ENCODE data around the gene INPP5D.

Gene INPP5D

DNA sequence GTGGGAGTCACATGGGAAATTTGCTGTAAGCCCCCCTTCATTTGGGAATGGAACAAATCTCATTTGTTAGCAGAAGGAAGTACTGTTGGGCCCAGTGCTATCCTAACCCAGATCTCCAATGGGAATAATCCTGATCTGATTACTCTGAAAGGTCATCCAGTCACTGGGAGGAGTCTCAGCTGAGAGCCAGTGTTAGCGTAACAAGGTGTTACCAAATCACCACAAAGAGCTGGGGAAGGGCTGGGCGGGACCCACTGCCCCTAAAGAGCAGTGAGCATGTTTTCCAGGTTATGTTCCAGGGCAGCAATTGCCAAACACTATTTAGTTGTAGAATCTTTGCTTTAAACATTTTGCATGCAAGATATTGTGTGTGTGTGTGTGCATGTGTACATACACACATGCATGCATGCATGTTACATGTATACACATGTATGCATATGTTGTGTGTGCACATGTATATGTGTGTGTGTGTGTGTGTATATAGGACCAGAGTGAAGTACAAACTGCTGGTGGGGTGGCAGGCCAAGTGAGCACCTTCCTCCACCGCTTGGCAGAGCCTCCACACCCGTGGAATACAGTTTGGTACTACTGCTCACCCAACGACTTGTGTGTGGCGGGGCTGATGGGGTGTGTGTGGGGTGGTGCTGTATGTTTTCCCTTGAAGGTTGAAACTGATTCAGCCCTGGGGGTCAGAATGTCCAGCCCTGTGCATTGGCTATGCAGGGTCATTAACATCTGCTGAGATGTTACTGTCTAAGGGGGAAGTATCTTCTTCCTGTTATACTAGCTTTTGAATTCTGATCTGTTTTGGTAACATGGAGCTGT is 15.2 kb downstream of the INPP5D start:
- DNase-seq (ENCODE audit: low read depth in 2 of 2) = no peak

DNA sequence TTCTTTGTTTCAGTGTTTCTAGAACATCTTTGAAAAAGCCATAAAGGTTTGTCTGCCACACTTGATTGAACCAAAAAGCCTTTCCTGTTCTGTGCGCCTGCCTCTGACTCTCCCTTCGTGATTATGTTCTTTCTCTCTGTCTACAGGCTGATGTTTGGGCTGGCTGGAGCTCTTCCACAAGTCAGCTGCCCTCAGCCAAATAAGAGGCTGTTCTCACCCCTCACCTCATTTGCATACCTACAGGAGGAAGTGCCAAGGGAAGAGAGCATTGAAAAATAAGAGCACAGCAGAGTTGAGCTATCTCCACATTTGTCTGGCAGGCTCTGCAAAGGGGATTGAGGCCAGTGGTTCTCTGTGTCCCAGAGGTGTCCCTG is 15.8 kb downstream of the INPP5D start:
- no peak for DNase-seq (ENCODE audit: low read depth in 2 of 2)

DNA sequence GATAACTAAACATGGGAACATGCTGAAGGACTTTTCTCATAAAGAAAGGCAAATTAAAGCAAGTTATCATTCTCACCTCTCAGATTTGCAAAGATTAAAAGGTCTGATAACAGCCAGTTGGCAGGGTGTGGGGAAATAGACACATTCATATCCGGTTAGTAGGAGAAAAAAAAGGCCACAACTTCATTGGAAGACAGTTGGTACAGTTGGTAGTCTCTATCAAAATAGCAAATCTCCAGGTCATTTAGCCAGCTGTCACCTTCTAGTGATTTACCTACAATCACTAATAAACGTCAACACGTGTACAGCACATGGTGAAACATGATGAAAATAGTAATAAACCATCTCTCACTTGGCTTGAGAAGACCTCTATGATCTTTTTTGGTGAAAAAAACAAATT is 16.6 kb downstream of the INPP5D start:
- DNase-seq (ENCODE audit: low read depth in 2 of 2) = no peak

DNA sequence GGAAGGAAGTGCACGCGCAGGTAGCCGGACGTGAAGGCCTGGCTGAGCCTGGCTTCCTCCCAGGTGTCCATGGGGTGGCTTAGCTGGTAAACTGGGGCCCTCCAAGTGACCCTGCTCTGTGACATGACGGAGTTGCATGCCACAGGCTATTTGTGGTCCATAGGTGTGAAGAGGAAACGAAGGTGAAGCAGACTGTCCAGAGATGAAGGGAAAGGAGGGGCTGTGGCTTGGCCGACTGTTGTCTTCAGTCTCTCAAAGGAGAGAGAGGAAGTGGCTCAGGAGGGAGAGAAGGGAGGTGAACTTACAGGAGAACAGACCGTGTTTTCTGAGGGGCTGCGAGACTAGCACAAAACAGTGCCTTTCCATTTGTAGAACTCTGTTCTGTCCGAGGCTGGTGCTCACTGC is 19.3 kb downstream of the INPP5D start:
- DNase-seq (ENCODE audit: low read depth in 2 of 2) = no peak

DNA sequence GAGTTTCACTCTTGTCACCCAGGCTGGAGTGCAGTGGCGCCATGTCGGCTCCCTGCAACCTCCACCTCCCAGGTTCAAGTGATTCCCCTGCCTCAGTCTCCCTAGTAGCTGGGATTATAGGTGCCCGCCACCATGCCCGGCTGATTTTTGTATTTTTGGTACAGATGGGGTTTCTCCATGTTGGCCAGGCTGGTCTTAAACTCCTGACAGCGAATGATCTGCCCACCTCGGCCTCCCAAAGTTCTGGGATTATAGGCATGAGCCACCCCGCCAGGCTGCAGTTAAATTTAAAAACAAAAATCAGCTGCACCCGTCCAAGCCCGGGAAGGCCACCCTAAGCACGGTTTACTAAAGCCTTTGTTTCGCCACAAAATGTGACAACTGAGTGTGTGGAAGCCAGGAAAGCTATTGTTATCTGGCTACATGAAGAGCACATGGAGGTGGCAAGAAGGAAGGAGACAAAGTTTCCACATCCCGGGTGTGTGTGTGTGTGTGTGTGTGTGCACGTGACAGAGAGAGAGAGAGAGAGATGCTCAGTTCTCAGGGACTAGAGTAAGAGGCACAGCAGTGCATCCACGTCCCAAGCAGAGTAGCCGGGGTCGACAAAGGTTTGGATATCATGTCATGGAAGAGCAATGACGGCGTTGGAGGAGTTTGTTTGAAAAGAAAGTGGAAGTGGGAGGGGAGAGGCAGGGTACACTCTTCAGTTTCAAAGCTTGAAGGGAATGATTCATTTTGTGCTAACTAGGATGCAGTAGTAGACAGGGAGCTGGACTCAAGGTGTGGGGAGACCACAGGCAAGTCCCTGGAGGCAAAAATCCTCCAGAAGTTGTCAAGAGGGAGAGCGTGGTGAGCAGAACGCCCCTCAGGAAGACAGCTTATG is 20.1 kb downstream of the INPP5D start:
- no peak for DNase-seq (ENCODE audit: low read depth in 2 of 2)

DNA sequence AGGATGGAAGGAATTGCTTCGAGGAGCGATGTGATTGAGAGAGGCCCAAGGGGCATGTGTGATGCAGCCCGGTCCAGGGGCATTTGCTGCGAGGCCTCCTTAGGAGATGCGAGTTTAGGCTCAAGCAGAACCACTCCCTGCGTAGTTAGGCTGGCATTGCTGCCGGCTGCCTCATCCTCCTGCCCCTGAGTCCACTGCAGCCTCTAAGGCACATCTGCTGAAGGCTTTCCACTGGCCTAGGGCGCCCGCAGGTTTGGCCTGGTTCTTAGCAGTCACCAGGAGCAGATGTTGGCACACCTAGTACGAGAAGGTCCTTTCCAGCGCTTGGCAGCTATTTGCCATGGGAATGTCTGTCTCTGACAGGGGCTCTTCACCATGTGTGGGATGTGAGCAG is 20.7 kb downstream of the INPP5D start:
- DNase-seq (ENCODE audit: low read depth in 2 of 2) = no peak

GRCh38 chr2:233081232-233081730 is 21.1 kb downstream of the INPP5D start:
- no peak for DNase-seq (ENCODE audit: low read depth in 2 of 2)

DNA sequence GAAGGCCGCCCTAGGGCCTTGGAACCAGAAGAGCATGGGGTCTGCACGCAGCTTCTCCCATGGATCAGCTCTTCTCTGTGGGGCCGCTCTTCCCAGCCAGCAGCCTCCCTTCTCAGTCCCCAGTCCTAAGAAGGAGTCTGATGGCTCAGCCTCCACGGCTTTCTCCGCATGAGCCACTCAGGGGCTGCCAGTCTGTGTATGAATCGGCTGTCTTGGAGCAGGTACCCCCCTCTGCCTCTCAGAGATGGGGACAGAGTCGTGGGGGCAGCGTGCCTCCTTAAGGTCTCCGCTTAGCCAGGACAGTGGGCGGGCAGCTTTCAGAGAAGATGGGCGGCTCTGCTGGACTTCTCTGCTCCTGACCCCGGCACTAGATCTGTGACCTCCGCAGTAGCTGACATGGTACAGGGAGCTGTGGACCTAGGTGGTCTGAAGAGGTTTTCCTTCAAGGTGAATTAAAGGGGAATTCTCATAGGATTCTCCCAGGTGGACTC is 21.6 kb downstream of the INPP5D start:
- DNase-seq (ENCODE audit: low read depth in 2 of 2) = no peak

- no peak for DNase-seq (ENCODE audit: low read depth in 2 of 2)
Observed at GRCh38 chr2:233082222-233082930, 22.2 kb downstream of the INPP5D start.

GRCh38 chr2:233082931-233083755 is 23.0 kb downstream of the INPP5D start:
- DNase-seq (ENCODE audit: low read depth in 2 of 2) = no peak

DNA sequence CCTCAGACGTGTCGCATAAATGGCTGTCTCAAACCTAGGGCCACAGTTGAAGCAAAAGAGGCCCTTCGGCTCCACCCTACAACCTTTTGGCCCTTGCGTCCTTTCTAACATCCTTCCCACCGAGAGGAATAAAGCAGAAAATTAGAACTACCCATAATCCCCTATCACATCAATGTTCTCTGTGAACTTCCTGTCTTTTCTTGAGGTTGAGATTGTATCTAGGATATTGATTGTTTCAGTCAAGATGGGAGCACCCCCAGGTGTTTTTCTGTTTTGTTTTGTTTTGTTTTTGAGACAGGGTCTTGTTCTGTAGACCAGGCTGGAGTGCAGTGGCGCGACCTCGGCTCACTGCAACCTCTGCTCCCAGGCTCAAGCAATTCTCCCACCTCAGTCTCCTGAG is 23.6 kb downstream of the INPP5D start:
- DNase-seq (ENCODE audit: low read depth in 2 of 2) = no peak

- no peak for DNase-seq (ENCODE audit: low read depth in 2 of 2)
Observed at GRCh38 chr2:233084488-233084887, 24.3 kb downstream of the INPP5D start.

GRCh38 chr2:233085037-233085838 is 25.1 kb downstream of the INPP5D start:
- DNase-seq (ENCODE audit: low read depth in 2 of 2) = no peak

- no peak for DNase-seq (ENCODE audit: low read depth in 2 of 2)
Observed at GRCh38 chr2:233085839-233086150, 25.7 kb downstream of the INPP5D start.

GRCh38 chr2:233087713-233088112 is 27.6 kb downstream of the INPP5D start:
- no peak for DNase-seq (ENCODE audit: low read depth in 2 of 2)

- DNase-seq (ENCODE audit: low read depth in 2 of 2) = no peak
Observed at GRCh38 chr2:233088972-233089345, 28.8 kb downstream of the INPP5D start.

DNA sequence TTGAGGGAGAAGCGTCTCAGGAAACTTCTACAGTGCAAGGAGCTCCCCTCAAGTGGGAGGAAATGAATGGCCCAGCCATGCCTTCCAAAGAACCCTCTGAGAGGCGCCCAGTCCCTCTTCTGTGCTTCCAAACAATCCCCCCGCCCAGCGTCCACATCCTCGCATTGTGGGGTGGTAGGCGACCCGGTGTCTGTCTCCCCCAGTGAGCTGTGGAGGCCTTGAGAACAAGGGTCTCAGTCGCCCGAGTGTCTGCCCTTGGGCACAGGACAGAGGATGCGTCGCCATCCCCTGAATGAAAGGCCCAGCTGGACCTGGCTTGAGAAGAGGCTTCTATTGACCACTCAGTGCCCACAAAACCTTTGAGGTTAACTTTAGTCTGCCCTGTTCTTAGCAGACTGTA is 29.7 kb downstream of the INPP5D start:
- DNase-seq (ENCODE audit: low read depth in 2 of 2) = no peak

GRCh38 chr2:233090879-233091278 is 30.7 kb downstream of the INPP5D start:
- DNase-seq (ENCODE audit: low read depth in 2 of 2) = no peak

DNA sequence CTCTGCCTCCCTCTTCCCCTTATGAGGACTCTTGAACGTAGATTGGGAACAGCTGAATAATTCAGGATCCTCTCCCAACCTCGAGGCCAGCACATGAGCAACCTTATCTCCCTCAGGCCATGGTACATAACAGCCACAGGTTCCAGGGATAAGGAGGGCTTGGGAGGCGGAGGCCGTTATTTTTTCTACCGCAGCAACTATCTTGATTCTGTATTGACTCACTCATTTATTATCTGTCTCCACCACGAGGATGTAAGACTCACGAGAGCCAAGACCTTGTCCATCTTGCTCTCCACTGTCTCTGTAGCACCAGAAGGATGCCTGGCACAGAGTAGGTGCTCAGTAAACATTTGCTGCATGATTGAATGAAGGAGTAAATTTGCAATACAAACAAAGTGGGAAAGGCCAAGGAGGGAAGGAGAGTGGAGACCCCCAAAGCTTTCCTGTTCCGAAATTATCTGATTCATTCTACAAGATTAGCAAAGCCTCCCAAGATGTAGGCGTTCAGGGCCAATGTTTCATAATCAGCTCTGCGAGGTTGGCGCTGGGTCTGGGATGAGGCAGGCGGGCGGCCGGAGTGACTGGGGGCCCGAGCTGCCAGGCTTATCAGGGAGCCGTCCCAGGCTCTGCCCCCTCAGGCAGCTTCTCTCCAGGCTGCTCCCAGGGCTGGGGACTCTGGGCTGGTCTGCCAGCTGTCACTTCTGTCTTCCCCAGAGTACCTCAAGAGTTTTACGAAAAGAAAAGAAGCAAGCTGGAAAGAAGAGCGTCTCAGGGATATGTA is 31.6 kb downstream of the INPP5D start:
- DNase-seq (ENCODE audit: low read depth in 2 of 2) = no peak

Measured in stimulated activated CD8-positive, alpha-beta memory T cell treated with anti-CD3 and anti-CD28 coated beads, Interleukin-2, amount 100 ng/mL, for 48 hours (primary cell).